Calu3 (cell line): ENCODE results near the gene HIPK1. TPM values are rescaled to one million over a fixed set of nuclear protein-coding genes. Genes with fewer than 3 reads are reported as not detected.

Experiments
- BruUV-seq: library from RNA; stranded (reverse); fragments of 400-500 nt; replicated peaks from 2 replicates; lab custom pipeline; 2021; lab: Mats Ljungman, UMichigan
- CTCF ChIA-PET: fragments of 300-600 bp; sonication (Branson Sonifier 250); formaldehyde crosslinking; loops from one replicate; lab custom pipeline; 2022; ENCODE audit warnings: antibody characterized with exemption; lab: Charles Lee
- DNase-seq: peaks from one replicate; pipeline ENCODE4 v3.0.0; 2022
- H3K27ac Mint-ChIP-seq: one replicate; pipeline ENCODE4 v1.8.0; 2022; ENCODE audit warnings: mixed read lengths; ENCODE audit not compliant: unreplicated experiment
- H3K27me3 Mint-ChIP-seq: one replicate; pipeline ENCODE4 v1.8.0; 2022; ENCODE audit warnings: mixed read lengths; ENCODE audit not compliant: unreplicated experiment
- H3K36me3 Mint-ChIP-seq: one replicate; pipeline ENCODE4 v1.8.0; 2022; ENCODE audit warnings: mild to moderate bottlenecking, moderate library complexity, mixed read lengths; ENCODE audit not compliant: insufficient read depth, unreplicated experiment
- H3K4me1 Mint-ChIP-seq: one replicate; pipeline ENCODE4 v1.8.0; 2022; ENCODE audit warnings: mild to moderate bottlenecking, low read depth, mixed read lengths; ENCODE audit not compliant: unreplicated experiment
- H3K4me3 Mint-ChIP-seq: one replicate; pipeline ENCODE4 v1.8.0; 2022; ENCODE audit warnings: mild to moderate bottlenecking, low read depth, moderate library complexity, mixed read lengths; ENCODE audit not compliant: unreplicated experiment
- H3K9me3 Mint-ChIP-seq: one replicate; pipeline ENCODE4 v1.8.0; 2022; ENCODE audit warnings: low read depth, mixed read lengths; ENCODE audit not compliant: unreplicated experiment
- intact Hi-C: fragments of 100-400 bp; cut with micrococcal nuclease; formaldehyde crosslinking; loops from one replicate; pipeline ENCODE4 v1.10.0; 2022; ENCODE audit not compliant: unreplicated experiment
- total RNA-seq: library from RNA; stranded (reverse); gene quantifications from 2 replicates; pipeline ENCODE4 v1.2.3, GENCODE V29; 2022
- TF ChIP-seq, protein P1 (sequence below): fragments of 200-600 bp; IDR thresholded peaks from one replicate; pipeline ENCODE4 v1.8.0; 2022; ENCODE audit warnings: antibody characterized with exemption; ENCODE audit not compliant: unreplicated experiment

Gene HIPK1
- total RNA-seq, 1 experiment from 2014 or later = 42.7 TPM

DNA sequence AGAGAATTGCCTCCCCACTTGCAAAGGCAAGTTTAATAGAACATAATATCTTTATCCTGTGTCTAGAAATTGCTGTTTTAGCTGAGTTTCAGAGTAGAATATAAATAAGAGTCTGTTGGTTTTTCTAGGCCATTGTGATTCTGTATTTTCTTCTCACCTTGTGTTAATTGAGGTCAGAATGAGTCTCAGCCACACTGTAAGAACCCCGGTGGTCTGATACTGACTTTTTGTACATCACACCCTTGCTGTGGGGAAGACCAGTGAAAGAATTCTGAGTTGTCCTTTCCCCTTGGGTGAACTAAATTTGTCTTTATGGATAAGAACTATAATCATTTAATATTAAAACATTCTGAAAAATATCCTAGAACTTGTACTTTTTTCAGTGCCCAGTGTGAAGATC is 6.8 kb downstream of the HIPK1 start:
- intact Hi-C loops = no loop called here
- CTCF ChIA-PET = no interaction called here
- TF ChIP-seq, protein P1, sequence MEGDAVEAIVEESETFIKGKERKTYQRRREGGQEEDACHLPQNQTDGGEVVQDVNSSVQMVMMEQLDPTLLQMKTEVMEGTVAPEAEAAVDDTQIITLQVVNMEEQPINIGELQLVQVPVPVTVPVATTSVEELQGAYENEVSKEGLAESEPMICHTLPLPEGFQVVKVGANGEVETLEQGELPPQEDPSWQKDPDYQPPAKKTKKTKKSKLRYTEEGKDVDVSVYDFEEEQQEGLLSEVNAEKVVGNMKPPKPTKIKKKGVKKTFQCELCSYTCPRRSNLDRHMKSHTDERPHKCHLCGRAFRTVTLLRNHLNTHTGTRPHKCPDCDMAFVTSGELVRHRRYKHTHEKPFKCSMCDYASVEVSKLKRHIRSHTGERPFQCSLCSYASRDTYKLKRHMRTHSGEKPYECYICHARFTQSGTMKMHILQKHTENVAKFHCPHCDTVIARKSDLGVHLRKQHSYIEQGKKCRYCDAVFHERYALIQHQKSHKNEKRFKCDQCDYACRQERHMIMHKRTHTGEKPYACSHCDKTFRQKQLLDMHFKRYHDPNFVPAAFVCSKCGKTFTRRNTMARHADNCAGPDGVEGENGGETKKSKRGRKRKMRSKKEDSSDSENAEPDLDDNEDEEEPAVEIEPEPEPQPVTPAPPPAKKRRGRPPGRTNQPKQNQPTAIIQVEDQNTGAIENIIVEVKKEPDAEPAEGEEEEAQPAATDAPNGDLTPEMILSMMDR = no peak
- no TSS peak for BruUV-seq
- Mint-ChIP-seq H3K27ac (no peak overlapping the region), H3K4me3 (no peak overlapping the region), H3K36me3 (peaks cover 21% of the 10 kb centered on the region), H3K4me1 (peaks cover 42% of the 10 kb centered on the region), H3K9me3 (no peaks in the 10 kb centered on the region), H3K27me3 (no peaks in the 10 kb centered on the region)
- DNase-seq = no peak

DNA sequence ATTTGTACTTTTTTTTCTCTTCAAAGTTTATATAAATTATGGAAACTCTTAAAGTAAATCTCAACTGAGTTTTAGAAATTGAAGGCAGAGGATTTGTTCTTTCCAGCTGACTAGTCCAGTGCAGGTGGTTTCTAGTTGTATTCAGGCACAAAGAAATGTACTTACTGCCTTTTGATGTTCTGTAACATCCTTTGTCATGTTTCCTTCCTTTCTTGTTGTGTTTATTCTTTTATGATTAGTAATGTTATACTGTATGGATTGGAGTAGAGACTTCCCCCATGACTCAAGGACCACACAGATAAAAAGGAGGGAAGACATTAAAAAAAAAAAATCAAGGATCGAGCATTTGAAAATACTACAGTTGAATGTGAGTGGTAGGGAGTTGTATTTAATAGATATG is 8.0 kb downstream of the HIPK1 start:
- H3K4me1 Mint-ChIP-seq = peaks cover 31% of the 10 kb centered on the region
- no peak for DNase-seq
- peaks cover 17% of the 10 kb centered on the region for H3K36me3 Mint-ChIP-seq
- BruUV-seq = no TSS peak
- H3K27me3 Mint-ChIP-seq = no peaks in the 10 kb centered on the region
- intact Hi-C loops = no loop called here
- H3K4me3 Mint-ChIP-seq = no peak overlapping the region
- TF ChIP-seq, protein P1 = no peak
- no peak overlapping the region for H3K27ac Mint-ChIP-seq
- H3K9me3 Mint-ChIP-seq = no peaks in the 10 kb centered on the region
- CTCF ChIA-PET = no interaction called here

DNA sequence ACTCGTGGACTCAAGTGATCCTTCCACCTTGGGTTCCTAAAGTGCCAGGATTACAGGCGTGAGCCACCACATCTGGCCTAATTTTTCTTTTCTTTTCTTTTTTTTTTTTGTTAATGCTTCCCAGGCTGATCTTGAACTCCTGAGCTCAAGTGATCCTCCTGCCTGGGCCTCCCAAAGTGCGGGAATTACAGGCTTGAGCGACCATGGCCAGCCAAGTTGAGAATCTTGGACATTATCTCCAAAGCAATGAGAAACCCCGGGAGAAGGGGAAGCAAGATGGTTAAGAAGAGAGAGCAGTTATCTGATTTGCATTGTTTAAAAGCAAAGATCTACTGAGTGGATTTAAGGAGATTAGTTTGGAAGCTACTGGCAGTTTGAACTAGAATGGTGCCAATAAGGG is 9.1 kb downstream of the HIPK1 start:
- H3K4me3 Mint-ChIP-seq = no peak overlapping the region
- no TSS peak for BruUV-seq
- TF ChIP-seq, protein P1 = no peak
- no peaks in the 10 kb centered on the region for H3K27me3 Mint-ChIP-seq
- H3K36me3 Mint-ChIP-seq = peaks cover 12% of the 10 kb centered on the region
- no peaks in the 10 kb centered on the region for H3K9me3 Mint-ChIP-seq
- intact Hi-C loops = no loop called here
- CTCF ChIA-PET = interaction anchor here (0.7 kb wide), 1 partner anchor 580 kb away, joined by 3 read pairs; no protein-coding TSS in a partner anchor
- no peak overlapping the region for H3K27ac Mint-ChIP-seq
- H3K4me1 Mint-ChIP-seq = peaks cover 20% of the 10 kb centered on the region
- no peak for DNase-seq

DNA sequence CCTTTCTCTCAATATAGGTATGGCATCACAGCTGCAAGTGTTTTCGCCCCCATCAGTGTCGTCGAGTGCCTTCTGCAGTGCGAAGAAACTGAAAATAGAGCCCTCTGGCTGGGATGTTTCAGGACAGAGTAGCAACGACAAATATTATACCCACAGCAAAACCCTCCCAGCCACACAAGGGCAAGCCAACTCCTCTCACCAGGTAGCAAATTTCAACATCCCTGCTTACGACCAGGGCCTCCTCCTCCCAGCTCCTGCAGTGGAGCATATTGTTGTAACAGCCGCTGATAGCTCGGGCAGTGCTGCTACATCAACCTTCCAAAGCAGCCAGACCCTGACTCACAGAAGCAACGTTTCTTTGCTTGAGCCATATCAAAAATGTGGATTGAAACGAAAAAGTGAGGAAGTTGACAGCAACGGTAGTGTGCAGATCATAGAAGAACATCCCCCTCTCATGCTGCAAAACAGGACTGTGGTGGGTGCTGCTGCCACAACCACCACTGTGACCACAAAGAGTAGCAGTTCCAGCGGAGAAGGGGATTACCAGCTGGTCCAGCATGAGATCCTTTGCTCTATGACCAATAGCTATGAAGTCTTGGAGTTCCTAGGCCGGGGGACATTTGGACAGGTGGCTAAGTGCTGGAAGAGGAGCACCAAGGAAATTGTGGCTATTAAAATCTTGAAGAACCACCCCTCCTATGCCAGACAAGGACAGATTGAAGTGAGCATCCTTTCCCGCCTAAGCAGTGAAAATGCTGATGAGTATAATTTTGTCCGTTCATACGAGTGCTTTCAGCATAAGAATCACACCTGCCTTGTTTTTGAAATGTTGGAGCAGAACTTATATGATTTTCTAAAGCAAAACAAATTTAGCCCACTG is 11.5 kb downstream of the HIPK1 start:
- Mint-ChIP-seq H3K27ac (no peak overlapping the region), H3K4me1 (peaks cover 10% of the 10 kb centered on the region), H3K36me3 (peaks cover 5% of the 10 kb centered on the region), H3K27me3 (no peaks in the 10 kb centered on the region), H3K9me3 (no peaks in the 10 kb centered on the region), H3K4me3 (no peak overlapping the region)
- CTCF ChIA-PET = no interaction called here
- no TSS peak for BruUV-seq
- DNase-seq = no peak
- TF ChIP-seq, protein P1 = no peak
- intact Hi-C loops = no loop called here
